NCI-H1092 (cell line): Measurements from ENCODE around the gene HOXB6.

ENCODE experiments used
- DNase-seq: peaks from one replicate; lab custom pipeline; 2025; lab: John Stamatoyannopoulos, UW

The HOXB6 gene

GRCh38 chr17:48552466-48553189 lies 52.2 kb downstream of the HOXB6 start:
- DNase-seq, result peak; percentile 85

GRCh38 chr17:48551596-48552465 lies 53.0 kb downstream of the HOXB6 start:
- DNase-seq, result peak; percentile 85

GRCh38 chr17:48551214-48551555 lies 53.6 kb downstream of the HOXB6 start:
- peak; percentile 42 for DNase-seq

DNA sequence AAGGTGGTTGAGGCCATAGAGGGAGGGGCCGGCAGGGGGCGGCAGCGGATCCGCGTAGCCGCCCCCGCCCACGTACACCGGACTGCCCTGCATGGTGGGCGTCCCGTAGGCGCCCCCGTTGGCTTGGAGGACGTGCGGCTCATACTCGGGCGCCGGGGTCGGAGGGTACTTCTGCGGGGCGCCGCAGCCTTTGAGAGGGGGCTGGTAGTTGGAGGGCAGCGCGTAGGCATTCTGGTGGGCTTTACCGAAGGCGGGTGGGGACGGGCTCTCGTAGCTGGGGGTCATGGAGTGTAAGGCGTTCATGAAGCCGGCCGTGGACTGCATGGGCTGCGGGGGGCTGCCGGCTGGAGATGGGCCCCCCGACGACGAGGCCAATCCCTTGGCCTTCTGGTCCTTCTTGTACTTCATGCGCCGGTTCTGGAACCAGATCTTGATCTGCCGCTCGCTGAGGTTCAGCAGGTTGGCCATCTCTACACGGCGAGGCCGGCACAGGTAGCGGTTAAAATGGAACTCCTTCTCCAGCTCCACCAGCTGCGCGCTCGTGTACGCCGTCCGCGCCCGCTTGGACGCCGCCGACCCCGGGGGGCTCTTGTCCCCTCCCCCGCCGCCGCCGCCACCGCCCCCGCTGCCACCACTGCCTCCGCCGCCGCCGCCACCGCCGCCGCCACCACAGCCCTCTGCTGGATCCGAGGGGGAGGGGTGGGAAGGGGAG lies 54.1 kb downstream of the HOXB6 start:
- DNase-seq, result peak; percentile 43

- DNase-seq, result no peak
Observed at GRCh38 chr17:48549914-48550501, 54.8 kb downstream of the HOXB6 start.

DNA sequence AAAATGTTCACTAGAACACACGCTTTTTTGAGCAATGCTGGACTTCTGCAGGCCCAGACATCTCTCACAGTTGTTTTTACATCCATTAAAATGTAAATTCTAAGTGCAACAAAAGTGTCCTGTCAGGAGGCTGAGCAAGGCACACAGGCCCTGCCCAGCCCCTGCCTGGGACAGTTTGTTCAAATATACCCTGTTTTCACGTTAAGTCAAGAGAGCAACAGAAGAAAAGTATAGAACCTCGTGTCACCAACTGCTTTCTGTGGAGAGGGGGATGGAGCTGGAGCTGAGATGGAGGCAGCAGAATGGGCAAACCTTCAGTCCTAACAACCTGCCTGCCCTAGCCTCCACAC lies 55.5 kb downstream of the HOXB6 start:
- DNase-seq, result no peak

DNA sequence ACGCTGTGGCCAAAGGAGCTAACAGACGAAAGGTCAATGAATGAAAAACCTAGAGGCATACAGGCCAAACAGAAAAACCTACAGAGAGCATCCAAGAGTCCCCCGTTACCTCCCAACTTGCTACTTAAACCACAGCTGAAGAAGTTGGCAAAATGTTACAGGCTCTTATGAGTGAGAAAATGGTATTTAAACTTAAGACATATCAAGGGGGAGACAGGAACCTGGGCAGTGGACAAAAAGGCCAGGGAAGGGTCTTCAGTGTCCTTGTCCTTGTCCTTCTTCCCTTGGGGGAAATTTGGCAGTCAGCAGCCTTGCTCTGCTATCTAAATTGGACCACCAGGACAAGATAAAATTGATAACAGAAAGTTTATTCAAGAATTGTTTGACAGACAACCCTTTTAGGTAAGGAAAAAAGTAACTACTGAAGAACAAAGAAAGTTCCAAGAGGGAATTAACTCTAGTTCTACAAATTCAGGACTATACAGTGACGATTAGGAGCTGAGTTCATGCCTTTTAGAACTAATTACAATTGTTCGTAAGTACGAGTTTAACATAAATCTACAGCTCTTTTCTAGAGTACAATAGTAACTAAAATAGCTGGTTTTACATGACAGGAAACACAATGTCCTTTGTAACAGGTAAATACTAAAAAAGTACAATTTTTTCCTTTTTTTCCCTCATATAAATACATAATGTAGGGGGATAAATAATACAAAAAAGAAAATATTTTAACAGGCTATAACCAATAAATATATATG lies 56.1 kb downstream of the HOXB6 start:
- no peak for DNase-seq

- DNase-seq, result no peak
Observed at GRCh38 chr17:48547808-48548522, 56.8 kb downstream of the HOXB6 start.

DNA sequence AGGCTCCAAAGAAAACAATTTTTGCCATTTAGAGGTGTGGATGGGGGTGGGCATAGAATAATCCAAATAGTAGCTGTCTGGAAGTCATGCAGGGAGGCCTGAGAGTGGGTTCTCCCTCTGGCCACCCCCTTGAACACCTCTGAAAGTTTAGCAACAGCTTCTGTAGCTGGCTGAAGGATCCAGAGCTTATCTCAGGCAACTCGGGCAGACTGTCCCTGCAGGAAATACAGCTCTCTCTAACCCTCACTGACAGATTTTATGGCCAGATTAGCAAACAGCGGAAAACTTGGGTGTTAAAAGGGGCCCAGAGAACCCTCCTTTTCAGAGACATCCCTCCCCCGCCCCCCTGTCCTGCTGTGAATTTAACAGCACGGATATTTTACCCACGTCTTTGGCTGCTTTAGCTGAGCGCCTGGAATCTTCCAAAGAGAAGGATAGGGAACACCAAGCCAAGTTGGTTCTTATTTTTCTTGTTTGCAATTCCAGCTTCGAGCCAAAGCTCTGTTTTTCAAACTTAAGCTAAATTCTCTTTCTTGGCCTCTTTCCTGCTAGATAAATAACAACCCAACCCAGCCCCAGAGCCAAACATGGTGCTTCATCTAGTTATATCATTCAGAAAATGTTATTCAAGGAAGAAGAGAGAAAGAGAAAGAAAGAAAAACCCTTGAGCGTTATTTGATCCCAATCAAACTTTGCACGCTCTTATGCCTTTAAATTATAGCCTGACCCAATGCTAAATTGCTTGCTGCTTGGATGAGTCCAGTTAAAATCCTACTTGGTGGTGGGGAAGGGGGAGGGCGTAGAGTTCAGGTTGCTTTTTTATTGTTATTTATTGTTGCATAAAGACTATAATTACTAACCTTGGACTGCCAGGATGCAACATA lies 57.6 kb downstream of the HOXB6 start:
- peak; percentile 90 for DNase-seq

GRCh38 chr17:48546137-48546923 lies 58.5 kb downstream of the HOXB6 start:
- DNase-seq, result no peak
